Suprapubic skin (tissue), 4 donors: Measurements from ENCODE around the gene EEFSEC. TPM values are rescaled to one million over a fixed set of nuclear protein-coding genes. Genes with fewer than 3 reads are reported as not detected.

Experiments used
- DNase-seq, 2 donors: peaks; one replicate each; pipeline ENCODE4 v3.0.0-alpha.2; 2019; ENCODE audit warnings: low spot score in 2 of 2
- H3K27ac ChIP-seq: fragments of 200-600 bp; sonication (generic); one replicate; pipeline ENCODE4 v1.5.1; 2019
- H3K27me3 ChIP-seq: fragments of 200-600 bp; sonication (generic); one replicate; pipeline ENCODE4 v1.5.1; 2019
- H3K36me3 ChIP-seq: fragments of 200-600 bp; sonication (generic); one replicate; pipeline ENCODE4 v1.5.1; 2019
- H3K4me1 ChIP-seq: fragments of 200-600 bp; sonication (generic); one replicate; pipeline ENCODE4 v1.5.1; 2019
- H3K4me3 ChIP-seq: fragments of 200-600 bp; sonication (generic); one replicate; pipeline ENCODE4 v1.5.1; 2019; ENCODE audit warnings: mild to moderate bottlenecking
- H3K9me3 ChIP-seq: fragments of 200-600 bp; sonication (generic); one replicate; pipeline ENCODE4 v1.5.1; 2019
- CTCF ChIP-seq, 2 donors: fragments of 200-600 bp in 1 of 2; fragments of 450-650 bp in 1 of 2; sonication (generic) in 1 of 2; IDR thresholded peaks; one replicate each; pipeline ENCODE4 v1.5.1; 2016 to 2019; ENCODE audit warnings: antibody characterized with exemption in 2 of 2, mild to moderate bottlenecking in 1 of 2, moderate library complexity in 1 of 2
- EP300 ChIP-seq: sonication (generic); formaldehyde crosslinking; IDR thresholded peaks from one replicate; pipeline ENCODE4 v1.6.1; 2017; ENCODE audit warnings: antibody characterized with exemption
- POLR2A ChIP-seq, 2 donors: fragments of 450-650 bp; IDR thresholded peaks; one replicate each; pipeline ENCODE4 v1.6.1; 2017; ENCODE audit warnings: antibody characterized with exemption in 2 of 2, mild to moderate bottlenecking in 2 of 2, moderate library complexity in 2 of 2
- POLR2AphosphoS5 ChIP-seq, 3 donors: sonication (generic); formaldehyde crosslinking; IDR thresholded peaks; one replicate each; pipeline ENCODE4 v1.6.1; 2017; ENCODE audit warnings: antibody characterized with exemption in 3 of 3
- WGBS: methylation state at CpG from one replicate; pipeline ENCODE4 v1.1.5; 2018; 5-methylcytosine and 5-hydroxymethylcytosine counted together
- total RNA-seq, 4 donors: library from RNA; depleted of rRNA; stranded (reverse); fragments of >200 nt; gene quantifications; one replicate each; pipeline ENCODE4 v1.1.0, GENCODE V29; 2016

EEFSEC gene
- total RNA-seq, 4 donors from 2014 or later: 14.3 to 19.4 (median 16.7) TPM

- TF ChIP-seq EP300 (no peak), CTCF (IDR thresholded peaks at IDR 0.05) (no peak), POLR2A (IDR thresholded peaks at IDR 0.05) (no peak), POLR2AphosphoS5 (IDR thresholded peaks at IDR 0.05) (no peak)
- Histone ChIP-seq H3K27ac (no peak overlapping the region), H3K36me3 (peaks cover 14% of the 10 kb centered on the region), H3K4me1 (no peaks in the 10 kb centered on the region), H3K27me3 (no peaks in the 10 kb centered on the region), H3K9me3 (no peaks in the 10 kb centered on the region), H3K4me3 (no peak overlapping the region)
- WGBS: 81% methylated on average over 13 of the region's 13 CpGs
- no peak for DNase-seq
Observed at GRCh38 chr3:128242818-128243601, 89.7 kb downstream of the EEFSEC start.

- no peaks in the 10 kb centered on the region for H3K9me3 ChIP-seq
- no peak overlapping the region for H3K27ac ChIP-seq
- H3K4me3 ChIP-seq: no peak overlapping the region
- TF ChIP-seq CTCF (IDR thresholded peaks at IDR 0.05) (no peak), POLR2AphosphoS5 (IDR thresholded peaks at IDR 0.05) (no peak), EP300 (no peak), POLR2A (IDR thresholded peaks at IDR 0.05) (no peak)
- WGBS: 89% methylated on average over 10 of the region's 11 CpGs
- no peak for DNase-seq
- no peaks in the 10 kb centered on the region for H3K27me3 ChIP-seq
- no peaks in the 10 kb centered on the region for H3K4me1 ChIP-seq
- H3K36me3 ChIP-seq: peaks cover 18% of the 10 kb centered on the region
Observed at GRCh38 chr3:128243602-128244504, 90.6 kb downstream of the EEFSEC start.

- Histone ChIP-seq H3K27me3 (no peaks in the 10 kb centered on the region), H3K27ac (no peak overlapping the region), H3K36me3 (peaks cover 18% of the 10 kb centered on the region), H3K4me1 (no peaks in the 10 kb centered on the region), H3K4me3 (no peak overlapping the region), H3K9me3 (no peaks in the 10 kb centered on the region)
- no peak for DNase-seq
- TF ChIP-seq POLR2A (IDR thresholded peaks at IDR 0.05): no peak
- TF ChIP-seq POLR2AphosphoS5 (IDR thresholded peaks at IDR 0.05): no peak
- TF ChIP-seq EP300: no peak
- TF ChIP-seq CTCF (IDR thresholded peaks at IDR 0.05): no peak
- 71% methylated on average over 5 of the region's 5 CpGs for WGBS
Observed at GRCh38 chr3:128245460-128245859, 92.2 kb downstream of the EEFSEC start.

GRCh38 chr3:128247666-128248409, 94.6 kb downstream of the EEFSEC start:
- no peaks in the 10 kb centered on the region for H3K4me1 ChIP-seq
- no peak overlapping the region for H3K4me3 ChIP-seq
- TF ChIP-seq CTCF (IDR thresholded peaks at IDR 0.05): no peak
- no peak for TF ChIP-seq EP300
- TF ChIP-seq POLR2A (IDR thresholded peaks at IDR 0.05): no peak
- TF ChIP-seq POLR2AphosphoS5 (IDR thresholded peaks at IDR 0.05): no peak
- no peaks in the 10 kb centered on the region for H3K9me3 ChIP-seq
- H3K36me3 ChIP-seq: peaks cover 18% of the 10 kb centered on the region
- H3K27me3 ChIP-seq: no peaks in the 10 kb centered on the region
- WGBS: 82% methylated on average over 6 of the region's 6 CpGs
- H3K27ac ChIP-seq: no peak overlapping the region
- no peak for DNase-seq
